HG02610 (cell line): ENCODE measurements around the gene PITPNB.

ENCODE experiments used
- ATAC-seq: cut with Tn5 transposase; IDR thresholded peaks from one replicate; pipeline ENCODE4 v1.9.1; 2021; ENCODE audit warnings: mild to moderate bottlenecking, moderate library complexity; ENCODE audit not compliant: unreplicated experiment

PITPNB gene

DNA sequence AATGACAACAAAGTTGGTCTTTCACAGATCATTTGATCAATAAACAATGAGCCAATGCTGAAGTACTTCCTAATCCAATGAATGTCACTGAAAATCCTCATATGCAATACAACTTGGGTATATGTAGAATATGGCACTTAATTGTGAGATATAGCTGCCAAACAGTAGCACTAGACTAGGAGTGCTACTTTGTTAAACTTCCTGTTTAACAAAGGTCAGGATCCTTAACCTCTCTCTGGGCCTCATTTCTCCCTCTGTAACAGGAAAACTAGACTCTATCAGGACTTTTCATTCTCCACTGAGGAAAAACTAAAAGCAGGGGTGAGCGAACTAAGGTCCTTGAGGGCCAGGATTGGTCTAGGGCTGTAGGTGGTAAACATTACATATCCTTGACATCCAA is 56.1 kb downstream of the PITPNB start:
- no peak for ATAC-seq

DNA sequence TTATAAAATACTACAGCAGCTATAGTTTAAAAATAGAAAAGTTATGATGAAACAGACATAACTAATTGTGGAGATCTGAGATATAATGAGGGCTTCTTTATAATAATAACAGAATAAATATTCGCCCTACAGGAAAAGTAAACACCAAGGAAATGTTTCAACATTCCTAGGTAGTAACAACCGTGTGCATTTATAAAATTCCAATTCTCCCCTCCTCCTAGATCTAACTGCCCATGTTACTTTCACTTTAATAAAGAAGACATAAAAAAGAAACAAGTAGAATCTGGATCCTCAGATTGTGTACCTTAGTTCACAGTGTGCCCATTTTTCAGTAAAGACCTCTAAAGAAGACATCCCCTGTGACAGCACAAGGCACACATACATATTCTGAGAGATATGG is 59.7 kb downstream of the PITPNB start:
- ATAC-seq: no peak

DNA sequence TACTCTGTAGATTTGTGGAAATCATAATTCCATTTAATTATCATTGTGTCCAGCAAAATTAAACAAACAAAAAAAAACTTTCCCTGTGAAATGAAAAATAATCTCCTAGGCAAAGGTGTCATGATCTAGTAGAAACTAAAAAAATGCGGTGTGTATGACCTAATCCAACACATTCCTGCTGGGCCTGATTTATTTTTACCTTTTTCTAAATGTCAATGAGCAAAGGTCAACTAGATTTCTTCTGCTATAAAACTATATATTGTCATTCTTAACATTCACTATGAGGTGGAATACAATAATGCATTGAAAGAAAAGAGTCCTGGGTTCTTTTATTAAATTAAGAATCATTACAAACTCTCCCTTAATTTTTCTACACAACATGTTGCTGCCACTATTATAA is 60.4 kb downstream of the PITPNB start:
- no peak for ATAC-seq

DNA sequence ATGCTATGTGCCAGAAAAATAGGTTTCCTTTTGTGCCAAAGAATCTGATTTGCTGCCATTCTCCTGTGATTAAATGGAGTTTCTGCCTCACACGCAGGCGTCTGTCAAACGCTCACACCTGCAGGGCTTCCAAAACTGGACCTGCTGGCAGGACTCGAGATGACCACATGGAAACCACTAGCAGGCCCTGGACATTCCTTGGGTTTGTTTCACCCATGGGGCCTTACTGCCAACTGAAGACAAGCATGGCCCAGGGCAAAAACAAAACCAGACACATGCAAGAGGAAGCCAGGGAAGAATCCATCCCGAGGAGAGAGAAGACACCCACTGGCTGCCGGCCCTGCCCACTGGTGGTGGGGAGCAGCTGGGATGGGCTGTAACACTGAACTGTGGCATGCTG is 61.6 kb downstream of the PITPNB start:
- no peak for ATAC-seq

DNA sequence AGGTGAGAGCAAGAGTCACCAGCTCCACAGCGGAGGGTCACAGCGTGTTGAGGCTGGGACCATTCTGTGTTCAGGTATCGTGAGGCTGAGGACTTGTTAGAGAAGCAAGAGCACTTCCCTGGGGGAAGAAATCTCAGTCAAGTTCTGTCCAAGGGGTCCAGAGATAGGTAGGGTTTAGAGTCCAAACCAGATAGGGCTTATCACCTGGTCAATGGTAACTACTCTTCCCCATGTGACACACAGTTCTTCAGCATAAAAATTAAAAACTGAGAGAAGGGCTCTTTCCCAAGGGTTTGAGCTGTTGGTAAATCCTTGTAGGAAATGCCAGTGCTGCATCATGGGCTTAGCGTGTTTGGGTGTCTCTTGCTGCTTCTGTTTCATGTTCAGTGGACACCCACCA is 62.7 kb downstream of the PITPNB start:
- ATAC-seq: no peak

- ATAC-seq: no peak
These were observed 65.6 kb downstream of the PITPNB start for GRCh38 chr22:27853424-27853823.

- no peak for ATAC-seq
These were observed 66.9 kb downstream of the PITPNB start for GRCh38 chr22:27851974-27852746.

- no peak for ATAC-seq
These were observed 69.0 kb downstream of the PITPNB start for GRCh38 chr22:27850000-27850521.

DNA sequence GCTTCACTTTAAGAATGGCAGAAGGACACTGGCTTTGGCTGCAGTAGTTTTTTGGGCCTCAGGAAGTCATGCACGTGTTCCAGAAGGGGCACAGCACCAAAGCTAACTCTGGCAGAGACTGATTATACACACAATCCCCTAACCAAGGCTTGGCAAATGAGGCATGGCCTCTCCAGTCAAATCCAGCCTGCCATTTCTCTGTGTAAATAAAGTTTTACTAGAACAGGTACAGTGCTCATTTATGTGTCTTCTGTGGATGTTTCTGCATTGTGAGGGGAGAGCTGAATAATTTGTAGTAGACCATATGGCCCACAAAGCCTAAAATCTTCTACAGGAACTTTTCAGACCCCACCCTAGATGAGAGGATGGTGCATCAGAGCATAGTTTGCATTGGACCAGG is 71.1 kb downstream of the PITPNB start:
- ATAC-seq: no peak

DNA sequence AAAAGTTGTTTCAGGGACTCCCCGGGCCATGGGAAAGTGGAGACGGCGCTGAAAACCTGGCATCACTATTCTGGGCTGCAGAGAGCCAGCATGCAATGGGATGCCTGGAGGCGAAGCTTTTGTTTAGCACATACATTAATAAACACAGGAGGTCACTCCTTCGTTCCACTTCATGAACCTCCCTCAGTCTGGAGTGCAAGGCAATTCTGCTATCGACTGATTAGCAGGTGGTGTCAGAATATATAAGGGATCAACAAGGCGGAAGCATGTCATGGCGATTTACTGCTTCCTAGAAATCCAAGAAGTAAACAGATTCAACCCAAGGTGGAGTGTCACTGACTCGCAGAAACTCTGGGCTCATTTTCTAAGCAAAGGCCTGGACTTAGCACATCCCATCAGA is 72.1 kb downstream of the PITPNB start:
- no peak for ATAC-seq

DNA sequence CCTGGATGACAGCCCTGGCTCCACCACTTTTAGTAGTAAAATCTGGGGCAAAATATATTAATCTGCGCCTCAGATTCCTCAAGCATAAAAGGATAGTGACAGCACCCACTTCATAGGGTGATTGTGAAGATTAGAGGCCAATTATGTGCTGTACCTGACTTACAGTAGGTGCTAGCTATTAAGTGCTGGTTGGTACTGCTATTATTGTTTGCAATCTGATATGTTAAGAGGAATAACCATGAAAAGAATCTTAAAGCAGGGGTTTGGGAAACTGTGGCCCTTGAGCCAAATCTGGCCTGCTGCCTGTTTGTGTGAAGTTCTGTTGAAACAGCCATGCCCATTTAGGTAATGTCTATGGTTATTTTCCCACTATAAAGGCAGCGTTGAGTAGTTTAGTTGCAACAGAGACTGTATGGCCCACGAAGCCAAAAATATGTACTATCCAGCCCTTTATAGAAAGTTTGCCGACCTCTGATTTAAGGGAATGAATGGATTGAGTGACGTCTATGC is 72.8 kb downstream of the PITPNB start:
- no peak for ATAC-seq

- ATAC-seq: no peak
These were observed 73.4 kb downstream of the PITPNB start for GRCh38 chr22:27845644-27846043.

DNA sequence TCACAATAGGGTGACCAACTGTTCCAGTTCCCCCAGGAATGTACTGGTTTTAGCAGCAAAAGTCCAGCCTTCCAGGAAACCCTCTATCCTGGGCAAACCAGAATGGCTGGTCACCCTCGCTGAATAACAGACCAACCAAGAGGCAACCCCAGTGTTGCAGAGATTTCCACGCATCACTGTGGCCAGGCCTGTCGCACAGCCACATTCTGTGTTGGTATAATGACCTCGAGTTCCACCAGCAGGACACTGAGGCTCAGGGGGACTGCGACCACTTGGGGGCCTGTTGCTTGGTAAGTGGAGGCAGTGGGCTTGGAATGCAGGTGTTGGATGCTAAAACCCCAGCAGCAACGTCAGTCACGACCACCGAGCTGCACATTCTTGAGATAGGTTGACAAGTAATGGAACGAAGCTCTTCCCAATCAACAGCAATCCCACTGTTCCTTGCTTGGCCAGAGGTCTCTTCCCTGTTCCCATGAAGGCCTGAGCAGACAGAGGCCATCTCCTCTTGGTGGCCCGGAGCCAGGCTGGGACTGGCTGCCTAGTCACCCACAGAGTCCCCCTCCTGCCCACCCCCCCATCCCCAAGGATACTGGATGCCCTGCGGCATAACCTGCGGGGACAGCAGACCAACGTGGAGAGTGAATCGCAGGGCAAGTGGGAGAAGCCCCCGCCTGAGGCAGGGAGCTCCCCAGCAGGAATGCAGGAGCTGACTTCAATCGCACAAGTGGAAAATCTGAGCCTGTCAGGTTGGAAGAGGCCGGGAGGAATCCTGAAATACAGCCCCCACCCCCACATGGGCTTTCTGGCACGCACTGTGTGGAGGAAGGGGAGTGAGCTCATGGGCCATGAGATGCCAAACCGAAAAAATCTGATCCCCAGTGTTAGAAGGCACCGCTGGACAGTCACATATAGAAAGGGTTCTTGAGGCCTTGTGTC is 74.1 kb downstream of the PITPNB start:
- no peak for ATAC-seq

DNA sequence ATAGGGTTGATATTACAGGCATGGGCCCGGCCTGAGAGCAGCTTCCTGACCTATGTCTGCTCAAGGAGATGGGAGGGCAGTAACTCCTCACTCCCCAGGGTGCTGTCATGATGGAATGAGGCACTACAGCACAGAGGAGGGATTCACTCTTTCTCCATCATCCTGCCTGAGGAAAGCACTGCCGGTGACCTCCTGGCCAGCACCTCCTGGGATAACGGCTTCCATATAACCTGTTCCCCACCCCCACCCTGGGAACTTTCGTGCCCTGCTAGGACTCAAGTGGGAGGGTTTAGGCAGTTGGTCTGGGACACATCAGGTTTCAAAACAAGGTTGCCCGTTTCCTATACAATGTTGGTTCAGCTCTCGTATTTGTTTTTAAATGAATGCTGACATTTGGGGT is 74.8 kb downstream of the PITPNB start:
- no peak for ATAC-seq

GRCh38 chr22:27843441-27843840 is 75.6 kb downstream of the PITPNB start:
- ATAC-seq: no peak

DNA sequence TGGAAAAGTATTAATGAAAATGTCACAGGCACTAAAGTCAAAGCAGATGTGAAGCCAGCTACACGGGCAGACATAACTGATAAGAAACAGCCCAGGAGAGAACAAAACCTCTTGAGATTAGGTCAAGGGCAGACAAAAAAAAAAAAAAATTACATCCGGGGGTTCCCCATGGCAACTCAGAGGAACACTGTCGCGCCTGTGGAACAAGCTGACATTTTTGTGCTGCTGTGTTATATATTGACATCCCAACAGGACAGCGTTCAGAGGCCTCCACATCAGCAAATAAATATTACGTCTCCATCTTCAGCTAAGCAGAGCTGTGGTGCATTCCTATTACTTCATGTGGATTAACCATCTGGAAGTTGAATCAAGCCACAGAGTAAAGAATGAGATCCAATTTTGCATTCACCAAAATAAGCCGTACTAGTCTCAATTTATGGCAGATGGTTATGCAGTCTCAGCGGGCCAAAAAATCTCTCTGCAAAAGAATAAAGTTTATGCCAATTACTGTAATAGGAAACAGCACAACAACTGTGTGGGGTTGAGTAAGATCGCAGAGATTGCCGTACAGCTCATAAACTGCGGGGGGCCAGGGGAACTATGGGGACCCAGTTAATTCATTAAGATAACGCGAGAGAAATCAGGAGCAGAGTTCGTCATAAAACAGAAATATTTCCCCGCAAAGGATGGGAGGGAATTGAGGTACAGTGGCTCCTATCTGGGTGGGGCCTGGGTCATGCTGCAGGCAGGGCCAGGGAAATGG is 76.2 kb downstream of the PITPNB start:
- no peak for ATAC-seq

DNA sequence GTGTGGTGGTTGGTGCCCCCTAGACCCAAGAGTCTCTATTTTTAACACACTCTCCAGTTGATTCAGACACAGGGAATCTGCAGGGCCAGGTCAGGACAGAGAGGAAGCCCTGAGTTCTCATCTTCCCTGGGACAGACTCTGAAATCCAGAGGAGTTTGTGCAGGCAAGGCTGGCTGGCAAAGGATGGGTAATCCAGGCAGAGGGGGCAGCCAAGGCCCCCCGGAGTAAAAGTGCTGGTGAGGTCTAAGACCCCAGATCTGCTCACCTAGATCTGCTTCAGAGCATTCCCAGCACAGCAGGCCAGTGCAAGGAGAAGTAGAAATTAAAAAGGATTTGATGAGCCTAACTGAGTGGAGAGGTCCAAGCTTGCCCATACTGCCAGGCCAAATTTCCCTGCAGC is 76.9 kb downstream of the PITPNB start:
- ATAC-seq: no peak

DNA sequence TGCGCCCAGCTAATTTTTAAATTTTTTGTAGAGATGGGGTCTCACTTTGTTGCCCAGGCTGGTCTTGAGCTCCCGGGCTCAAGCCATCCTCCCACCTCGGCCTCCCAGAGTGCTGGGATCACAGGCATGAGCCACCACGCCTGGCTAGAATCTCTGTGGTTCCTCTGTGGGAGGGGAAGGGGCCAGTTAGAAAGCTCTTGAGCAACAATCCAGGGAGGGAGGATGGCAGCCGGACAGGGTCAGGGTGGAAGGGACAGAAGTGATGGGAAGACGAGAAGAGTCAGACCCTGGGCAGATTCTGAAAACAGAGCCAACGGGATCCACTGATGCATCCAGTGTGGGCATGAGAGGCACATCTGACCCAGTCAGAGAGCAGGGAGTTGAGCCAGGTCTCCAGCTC is 78.6 kb downstream of the PITPNB start:
- no peak for ATAC-seq

- ATAC-seq: no peak
These were observed 79.9 kb downstream of the PITPNB start for GRCh38 chr22:27839057-27839660.

GRCh38 chr22:27836181-27836580 is 82.9 kb downstream of the PITPNB start:
- ATAC-seq: no peak

DNA sequence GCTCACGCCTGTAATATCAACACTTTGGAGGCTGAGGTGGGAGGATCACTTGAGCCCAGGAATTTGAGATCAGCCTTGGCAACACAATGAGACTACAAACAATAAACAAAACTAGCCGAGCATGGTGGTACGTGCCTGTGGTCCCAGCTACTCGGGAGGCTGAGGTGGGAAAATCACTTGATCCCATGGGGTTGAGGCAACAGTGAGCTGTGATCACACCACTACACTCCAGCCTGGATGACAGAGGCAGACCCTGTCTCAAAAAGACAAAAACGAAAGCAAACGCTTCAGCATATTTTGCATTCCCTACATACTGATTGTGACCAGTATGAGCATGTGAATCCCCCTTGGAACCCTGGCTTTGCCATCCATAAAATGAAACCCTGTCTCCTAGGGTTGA is 83.6 kb downstream of the PITPNB start:
- ATAC-seq: no peak
